HG03575 (cell line): Measurements from ENCODE around the gene SPEG.

Experiments used
- ATAC-seq: cut with Tn5 transposase; IDR thresholded peaks from one replicate; pipeline ENCODE4 v1.9.1; 2021; ENCODE audit not compliant: unreplicated experiment, insufficient number of reproducible peaks, low FRiP score; ENCODE audit errors: extremely low read depth

The SPEG gene

DNA sequence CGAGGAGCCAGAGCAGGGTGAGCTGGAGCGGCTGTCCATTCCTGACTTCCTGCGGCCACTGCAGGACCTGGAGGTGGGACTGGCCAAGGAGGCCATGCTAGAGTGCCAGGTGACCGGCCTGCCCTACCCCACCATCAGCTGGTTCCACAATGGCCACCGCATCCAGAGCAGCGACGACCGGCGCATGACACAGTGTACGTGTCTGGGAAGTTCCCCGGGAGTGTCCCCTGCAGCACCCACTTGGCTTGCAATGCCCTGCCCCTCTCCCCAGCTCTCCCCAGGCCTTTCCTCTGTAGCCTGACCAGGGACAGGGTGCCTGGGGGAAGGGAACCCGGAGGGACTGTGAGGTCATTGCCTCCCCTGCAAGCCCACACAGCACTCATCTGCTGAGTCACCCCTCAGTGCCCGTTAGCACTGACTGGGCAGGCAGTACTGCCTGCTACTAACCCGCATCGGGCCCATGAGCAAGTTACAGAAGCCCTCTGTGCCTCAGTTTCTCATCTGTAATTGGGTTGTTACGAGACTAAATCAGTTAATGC, 34.6 kb downstream of the SPEG start:
- ATAC-seq = no peak

DNA sequence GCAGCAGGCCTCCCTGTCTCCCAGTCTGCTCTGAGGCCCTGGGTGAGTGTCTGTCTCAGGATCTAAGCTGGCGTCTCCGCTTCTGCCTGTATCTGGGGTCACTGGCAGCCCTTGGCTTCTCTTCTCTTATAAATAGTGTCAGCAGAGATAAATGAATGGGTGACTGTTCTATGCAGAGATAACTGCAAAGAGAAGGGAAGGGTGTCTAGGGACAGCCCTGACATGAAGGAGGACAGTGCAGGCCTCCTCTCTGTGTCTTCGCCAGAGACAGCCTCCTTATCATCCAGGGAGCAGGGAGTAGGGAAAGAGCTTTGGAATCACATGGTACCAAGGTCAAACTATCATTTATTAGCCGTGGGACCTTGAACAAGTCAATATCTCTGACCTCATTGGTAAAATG, 35.8 kb downstream of the SPEG start:
- ATAC-seq = no peak

DNA sequence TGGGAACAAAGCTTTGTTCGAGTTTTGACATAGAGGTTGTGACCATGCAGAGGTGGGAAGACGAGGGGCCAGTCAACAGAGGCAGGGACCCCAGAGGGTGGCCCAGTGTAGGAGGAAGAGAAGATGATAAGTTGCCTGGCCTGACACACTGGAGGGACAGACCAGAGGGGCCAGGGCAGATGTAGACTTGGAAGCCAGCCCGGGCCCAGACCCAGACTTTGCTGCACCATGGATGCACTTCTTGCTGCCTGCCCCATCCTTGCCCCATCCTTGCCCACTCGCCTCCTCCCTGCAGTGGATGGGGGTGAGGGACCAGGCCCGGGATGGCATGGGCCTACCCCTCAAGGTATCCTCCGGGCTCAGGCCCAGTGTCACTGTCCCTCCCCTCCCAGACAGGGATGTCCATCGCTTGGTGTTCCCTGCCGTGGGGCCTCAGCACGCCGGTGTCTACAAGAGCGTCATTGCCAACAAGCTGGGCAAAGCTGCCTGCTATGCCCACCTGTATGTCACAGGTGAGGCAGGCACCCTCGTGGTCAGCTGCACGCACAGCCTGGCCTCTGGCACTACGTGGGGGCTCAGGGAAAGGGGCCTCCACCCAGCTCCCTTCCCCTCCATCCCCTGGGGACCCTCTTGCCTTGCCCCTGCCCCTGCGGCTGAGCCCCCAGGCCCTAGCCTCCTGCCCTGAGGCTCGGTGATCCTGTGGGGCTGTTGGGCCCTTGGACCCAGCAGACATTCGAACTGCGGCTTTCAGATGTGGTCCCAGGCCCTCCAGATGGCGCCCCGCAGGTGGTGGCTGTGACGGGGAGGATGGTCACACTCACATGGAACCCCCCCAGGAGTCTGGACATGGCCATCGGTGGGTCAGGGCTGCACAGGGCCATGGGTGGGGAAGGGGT, 37.1 kb downstream of the SPEG start:
- ATAC-seq = no peak

DNA sequence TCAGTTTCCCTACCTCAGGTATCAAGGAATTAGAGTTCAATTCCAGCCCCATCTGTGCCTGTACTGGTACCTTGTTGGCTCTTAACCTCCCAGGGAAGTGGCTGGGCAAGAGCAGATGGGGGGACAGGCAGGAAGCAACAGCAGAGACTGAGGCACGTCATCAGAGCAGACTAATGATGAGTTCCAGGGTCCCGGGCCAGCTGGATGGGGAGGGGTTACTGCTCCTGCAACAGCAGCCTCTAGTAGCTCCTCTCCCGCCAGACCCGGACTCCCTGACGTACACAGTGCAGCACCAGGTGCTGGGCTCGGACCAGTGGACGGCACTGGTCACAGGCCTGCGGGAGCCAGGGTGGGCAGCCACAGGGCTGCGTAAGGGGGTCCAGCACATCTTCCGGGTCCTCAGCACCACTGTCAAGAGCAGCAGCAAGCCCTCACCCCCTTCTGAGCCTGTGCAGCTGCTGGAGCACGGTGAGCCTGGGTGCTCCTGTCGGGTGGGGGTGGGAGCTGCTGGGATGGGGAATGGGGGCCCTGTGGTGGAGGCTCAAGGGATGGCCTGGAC, 38.1 kb downstream of the SPEG start:
- no peak for ATAC-seq

DNA sequence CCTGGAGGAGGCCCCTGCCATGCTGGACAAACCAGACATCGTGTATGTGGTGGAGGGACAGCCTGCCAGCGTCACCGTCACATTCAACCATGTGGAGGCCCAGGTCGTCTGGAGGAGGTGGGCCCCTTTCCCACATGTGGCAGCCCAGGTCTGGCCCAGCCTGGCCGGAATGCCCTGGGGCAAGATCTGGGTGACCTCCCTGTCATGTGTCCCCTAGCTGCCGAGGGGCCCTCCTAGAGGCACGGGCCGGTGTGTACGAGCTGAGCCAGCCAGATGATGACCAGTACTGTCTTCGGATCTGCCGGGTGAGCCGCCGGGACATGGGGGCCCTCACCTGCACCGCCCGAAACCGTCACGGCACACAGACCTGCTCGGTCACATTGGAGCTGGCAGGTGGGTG, 38.9 kb downstream of the SPEG start:
- no peak for ATAC-seq

DNA sequence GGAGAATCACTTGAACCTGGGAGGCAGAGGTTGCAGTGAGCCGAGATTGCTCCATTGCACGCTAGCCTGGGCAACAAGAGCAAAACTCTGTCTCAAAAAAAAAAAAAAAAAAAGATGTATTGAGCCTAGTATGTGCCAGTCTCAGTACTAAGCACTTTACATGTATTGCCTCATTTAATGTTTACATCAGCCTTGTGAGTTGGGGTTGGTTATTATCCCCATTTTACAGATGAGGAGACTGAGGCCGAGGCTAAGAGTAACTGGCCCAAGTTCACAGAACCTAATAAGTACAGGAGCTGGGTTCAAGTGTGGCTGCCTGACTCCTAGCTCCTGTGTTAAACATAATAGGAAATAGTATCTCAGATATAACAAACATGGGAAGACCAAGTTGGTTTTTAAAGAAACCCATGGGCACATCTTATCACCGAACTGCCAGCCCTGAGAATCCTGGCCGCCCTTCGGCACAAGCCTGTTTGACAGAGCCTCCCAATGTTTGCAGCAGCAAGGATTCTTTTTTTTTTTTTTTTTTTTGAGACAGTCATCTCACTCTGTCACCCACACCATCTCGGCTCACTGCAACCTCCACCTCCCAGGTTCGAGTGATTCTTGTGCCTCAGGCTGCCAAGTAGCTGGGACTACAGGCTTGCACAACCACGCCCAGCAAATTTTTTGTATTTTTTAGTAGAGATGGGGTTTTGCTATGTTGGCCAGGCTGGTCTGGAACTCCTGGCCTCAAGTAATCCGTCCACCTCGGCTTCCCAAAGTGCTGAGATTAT, 39.8 kb downstream of the SPEG start:
- no peak for ATAC-seq

DNA sequence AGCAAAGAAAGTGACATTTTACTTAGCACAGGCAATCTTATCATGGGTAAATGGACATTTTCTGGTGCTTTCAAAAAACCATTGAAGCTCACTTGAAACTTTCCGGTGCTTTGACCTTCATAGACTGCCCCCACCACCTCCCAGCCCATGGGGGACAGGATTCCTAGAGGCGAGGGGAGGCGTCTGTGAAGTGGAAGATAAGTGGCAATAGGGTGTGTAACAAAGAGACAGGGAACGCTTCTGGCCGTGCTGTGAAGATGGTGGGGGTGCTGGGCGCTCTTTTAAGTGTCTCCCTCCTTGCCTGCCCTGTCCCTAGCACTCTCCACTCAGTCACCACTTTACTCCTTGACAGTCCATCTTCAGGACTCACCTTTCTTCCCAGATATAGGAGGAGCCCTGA, 40.6 kb downstream of the SPEG start:
- no peak for ATAC-seq

DNA sequence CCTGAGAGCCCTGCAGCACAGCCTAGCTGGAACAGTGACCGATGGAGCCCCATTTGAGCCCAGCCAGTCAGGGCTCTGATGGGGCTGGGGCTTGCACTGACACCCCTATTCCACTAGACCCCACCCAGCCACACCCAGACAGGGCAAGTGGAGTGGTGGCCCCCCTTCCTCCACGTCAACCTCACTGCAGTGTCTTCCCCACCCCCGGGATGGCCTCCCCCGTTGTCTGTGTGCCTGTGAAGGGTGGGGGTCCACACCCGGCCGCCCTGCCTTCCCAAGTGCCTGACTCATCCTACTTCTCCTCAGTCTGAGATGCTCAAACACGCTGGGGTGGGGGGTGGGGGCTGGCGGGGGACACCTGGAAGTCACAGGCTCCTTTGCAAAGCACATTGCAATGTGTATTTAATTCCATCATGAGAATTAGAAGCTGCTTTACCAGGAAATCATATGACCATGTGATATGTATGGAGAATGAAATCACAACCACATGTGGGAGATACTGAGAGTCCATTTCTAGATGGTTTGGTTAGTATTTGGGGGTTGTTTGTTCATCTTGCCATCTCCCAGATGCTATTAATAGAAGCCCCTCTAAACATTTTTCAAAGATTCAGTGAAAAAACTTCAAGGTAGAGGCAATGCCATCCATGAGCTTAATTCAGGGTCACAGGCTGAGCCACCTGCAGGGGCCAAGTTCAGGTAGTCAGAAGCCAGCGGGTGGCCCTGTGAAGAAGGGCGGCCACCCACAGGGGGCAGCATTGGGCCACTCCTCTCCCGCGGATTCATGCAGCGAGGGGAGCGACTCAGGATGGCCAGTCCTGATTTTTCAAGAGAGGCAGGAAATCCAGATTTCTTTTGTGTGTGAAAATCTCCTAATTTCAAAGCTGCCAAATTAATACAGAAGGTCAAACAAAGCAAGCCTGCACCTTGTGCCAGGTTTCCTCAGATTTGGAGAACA, 41.3 kb downstream of the SPEG start:
- no peak for ATAC-seq

DNA sequence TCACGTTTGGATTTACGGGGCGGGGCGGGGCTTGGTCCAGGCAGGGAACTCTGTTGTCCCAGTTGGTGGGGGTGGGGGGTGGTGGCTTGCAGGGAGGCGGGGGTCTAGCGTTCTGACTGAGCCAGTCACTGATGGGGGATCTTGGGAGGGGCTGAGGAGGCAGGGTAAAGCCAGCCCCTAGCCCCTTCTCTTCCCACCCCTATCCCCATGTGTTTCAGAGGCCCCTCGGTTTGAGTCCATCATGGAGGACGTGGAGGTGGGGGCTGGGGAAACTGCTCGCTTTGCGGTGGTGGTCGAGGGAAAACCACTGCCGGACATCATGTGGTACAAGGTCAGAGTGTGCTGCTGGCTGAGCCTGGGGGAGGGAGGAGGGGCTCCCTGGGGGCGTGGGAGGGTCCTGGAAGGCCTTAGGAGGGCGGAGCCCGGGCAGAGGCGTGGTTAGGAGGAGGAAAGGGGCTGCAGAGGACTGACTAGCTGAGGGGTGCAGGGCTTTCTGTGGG, 42.1 kb downstream of the SPEG start:
- no peak for ATAC-seq

DNA sequence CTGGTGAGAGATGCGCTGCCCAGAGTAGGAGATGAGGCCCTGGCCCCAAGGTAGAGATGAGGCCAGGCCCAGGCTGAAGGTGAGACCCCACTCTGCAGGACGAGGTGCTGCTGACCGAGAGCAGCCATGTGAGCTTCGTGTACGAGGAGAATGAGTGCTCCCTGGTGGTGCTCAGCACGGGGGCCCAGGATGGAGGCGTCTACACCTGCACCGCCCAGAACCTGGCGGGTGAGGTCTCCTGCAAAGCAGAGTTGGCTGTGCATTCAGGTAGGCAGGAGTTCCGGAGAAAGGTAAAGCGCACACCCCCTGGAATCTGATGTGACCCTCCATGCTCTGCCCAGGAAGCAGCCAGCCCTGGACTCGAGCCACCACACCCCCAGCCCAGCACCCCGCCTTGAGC, 42.5 kb downstream of the SPEG start:
- ATAC-seq = no peak

DNA sequence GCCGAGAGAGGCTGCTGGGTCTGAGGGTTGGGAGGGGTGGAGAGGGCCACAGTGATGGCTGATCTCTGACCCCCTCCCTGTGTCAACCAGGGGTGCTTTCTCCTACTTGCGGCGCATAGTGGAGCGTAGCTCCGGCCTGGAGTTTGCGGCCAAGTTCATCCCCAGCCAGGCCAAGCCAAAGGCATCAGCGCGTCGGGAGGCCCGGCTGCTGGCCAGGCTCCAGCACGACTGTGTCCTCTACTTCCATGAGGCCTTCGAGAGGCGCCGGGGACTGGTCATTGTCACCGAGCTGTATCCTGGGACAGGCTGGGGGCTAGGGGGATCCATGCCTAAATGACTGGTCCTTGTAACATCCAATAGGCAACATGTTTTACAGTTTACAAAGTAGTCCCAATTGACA, 43.2 kb downstream of the SPEG start:
- no peak for ATAC-seq

DNA sequence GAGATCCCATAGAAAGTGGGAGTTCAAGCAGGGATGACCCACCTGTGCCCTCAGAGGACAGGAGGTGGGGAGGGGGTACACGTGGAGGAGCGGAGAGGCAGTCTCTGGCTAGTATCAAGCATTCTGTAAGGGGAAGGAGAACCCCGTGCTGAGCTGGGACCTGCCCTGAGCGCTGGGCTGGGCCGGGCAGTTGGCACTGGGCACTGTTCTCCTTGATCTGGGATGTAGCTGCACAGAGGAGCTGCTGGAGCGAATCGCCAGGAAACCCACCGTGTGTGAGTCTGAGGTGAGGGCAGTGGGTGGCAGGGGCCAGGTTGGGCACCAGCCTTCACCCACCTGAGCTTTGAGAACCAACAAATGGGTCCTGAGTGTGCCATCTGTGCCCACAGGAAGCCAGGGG, 44.3 kb downstream of the SPEG start:
- ATAC-seq = no peak

DNA sequence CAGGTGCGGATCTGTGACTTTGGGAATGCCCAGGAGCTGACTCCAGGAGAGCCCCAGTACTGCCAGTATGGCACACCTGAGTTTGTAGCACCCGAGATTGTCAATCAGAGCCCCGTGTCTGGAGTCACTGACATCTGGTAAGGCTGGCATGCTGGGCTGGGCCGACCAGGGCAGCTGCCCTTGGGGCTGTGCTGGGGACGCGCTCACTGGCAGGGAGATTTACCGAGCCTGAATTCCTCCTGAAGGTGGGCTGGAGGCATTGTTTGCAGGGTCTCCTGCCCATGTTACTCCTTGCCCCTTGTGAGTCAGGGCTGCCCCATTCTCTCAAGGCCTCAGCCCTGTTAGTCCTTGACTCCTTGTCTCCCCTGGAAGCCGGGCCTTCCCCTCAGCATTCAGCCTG, 45.4 kb downstream of the SPEG start:
- no peak for ATAC-seq

DNA sequence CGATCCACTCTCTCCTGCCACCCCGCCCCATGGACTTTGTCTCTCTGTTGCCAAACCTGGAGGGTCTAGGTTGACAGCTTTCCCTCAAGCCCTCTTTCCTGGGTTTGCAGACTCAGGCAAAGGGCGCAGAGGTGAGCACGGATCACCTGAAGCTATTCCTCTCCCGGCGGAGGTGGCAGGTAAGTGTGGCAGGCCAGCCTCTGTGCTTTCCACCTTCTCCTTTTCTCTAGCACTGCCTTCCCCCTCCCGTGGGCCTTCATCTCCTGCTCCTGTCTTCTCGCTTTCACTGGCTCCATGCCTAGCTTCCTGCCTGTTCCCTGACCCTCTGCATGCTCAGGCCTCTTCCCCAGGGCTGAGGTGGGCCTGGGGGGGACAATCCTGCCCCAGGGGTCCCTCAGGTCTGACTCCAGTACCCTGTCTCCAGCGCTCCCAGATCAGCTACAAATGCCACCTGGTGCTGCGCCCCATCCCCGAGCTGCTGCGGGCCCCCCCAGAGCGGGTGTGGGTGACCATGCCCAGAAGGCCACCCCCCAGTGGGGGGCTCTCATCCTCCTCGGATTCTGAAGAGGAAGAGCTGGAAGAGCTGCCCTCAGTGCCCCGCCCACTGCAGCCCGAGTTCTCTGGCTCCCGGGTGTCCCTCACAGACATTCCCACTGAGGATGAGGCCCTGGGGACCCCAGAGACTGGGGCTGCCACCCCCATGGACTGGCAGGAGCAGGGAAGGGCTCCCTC, 48.2 kb downstream of the SPEG start:
- no peak for ATAC-seq

DNA sequence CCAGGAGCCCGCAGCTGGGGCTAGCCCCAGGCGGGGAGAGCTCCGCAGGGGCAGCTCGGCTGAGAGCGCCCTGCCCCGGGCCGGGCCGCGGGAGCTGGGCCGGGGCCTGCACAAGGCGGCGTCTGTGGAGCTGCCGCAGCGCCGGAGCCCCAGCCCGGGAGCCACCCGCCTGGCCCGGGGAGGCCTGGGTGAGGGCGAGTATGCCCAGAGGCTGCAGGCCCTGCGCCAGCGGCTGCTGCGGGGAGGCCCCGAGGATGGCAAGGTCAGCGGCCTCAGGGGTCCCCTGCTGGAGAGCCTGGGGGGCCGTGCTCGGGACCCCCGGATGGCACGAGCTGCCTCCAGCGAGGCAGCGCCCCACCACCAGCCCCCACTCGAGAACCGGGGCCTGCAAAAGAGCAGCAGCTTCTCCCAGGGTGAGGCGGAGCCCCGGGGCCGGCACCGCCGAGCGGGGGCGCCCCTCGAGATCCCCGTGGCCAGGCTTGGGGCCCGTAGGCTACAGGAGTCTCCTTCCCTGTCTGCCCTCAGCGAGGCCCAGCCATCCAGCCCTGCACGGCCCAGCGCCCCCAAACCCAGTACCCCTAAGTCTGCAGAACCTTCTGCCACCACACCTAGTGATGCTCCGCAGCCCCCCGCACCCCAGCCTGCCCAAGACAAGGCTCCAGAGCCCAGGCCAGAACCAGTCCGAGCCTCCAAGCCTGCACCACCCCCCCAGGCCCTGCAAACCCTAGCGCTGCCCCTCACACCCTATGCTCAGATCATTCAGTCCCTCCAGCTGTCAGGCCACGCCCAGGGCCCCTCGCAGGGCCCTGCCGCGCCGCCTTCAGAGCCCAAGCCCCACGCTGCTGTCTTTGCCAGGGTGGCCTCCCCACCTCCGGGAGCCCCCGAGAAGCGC, 49.1 kb downstream of the SPEG start:
- no peak for ATAC-seq

DNA sequence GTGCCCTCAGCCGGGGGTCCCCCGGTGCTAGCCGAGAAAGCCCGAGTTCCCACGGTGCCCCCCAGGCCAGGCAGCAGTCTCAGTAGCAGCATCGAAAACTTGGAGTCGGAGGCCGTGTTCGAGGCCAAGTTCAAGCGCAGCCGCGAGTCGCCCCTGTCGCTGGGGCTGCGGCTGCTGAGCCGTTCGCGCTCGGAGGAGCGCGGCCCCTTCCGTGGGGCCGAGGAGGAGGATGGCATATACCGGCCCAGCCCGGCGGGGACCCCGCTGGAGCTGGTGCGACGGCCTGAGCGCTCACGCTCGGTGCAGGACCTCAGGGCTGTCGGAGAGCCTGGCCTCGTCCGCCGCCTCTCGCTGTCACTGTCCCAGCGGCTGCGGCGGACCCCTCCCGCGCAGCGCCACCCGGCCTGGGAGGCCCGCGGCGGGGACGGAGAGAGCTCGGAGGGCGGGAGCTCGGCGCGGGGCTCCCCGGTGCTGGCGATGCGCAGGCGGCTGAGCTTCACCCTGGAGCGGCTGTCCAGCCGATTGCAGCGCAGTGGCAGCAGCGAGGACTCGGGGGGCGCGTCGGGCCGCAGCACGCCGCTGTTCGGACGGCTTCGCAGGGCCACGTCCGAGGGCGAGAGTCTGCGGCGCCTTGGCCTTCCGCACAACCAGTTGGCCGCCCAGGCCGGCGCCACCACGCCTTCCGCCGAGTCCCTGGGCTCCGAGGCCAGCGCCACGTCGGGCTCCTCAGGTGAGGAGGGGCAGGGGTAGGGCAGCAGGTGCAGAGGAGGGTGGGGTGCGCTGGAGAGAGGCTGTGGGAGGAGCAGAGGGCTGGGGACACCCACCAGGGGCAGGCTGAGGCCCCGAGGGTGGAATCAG, 49.9 kb downstream of the SPEG start:
- no peak for ATAC-seq
